Measurements from ENCODE around the gene SLC6A11. TPM values are rescaled to one million over a fixed set of nuclear protein-coding genes. Genes with fewer than 3 reads are reported as not detected.

The SLC6A11 gene
- total RNA-seq, 1 experiment from 2014 or later, result 1.5 TPM

- Histone ChIP-seq H2BK120ac (ENCODE audit: low read depth, low read length, poor library complexity, severe bottlenecking) (no peak overlapping the region), H3K23ac (ENCODE audit: insufficient read length, low read depth, low read length) (no peak overlapping the region), H4K91ac (ENCODE audit: insufficient read length, low read depth, low read length) (no peak overlapping the region), H3K4ac (ENCODE audit: low read depth, low read length) (no peak overlapping the region), H3K4me1 (ENCODE audit: insufficient read depth, low read length) (no peaks in the 10 kb centered on the region), H4K5ac (ENCODE audit: insufficient read length, low read depth, low read length) (no peak overlapping the region), H4K20me1 (ENCODE audit: control insufficient read depth, insufficient read depth, insufficient read length) (no peaks in the 10 kb centered on the region), H3K4me2 (ENCODE audit: insufficient read depth, insufficient read length, low read length) (no peak overlapping the region), H3K27ac (ENCODE audit: insufficient read length, low read depth, low read length) (no peak overlapping the region), H2AK5ac (ENCODE audit: insufficient read length, low read length) (no peak overlapping the region), H3K18ac (ENCODE audit: insufficient read length, low read depth, low read length) (no peak overlapping the region), H3K14ac (ENCODE audit: insufficient read depth, low read length) (no peak overlapping the region), H3K9me3 (ENCODE audit: control insufficient read depth, low read depth, low read length) (no peaks in the 10 kb centered on the region), H4K8ac (replicated peaks; ENCODE audit: insufficient read length, low read depth, low read length) (no peak overlapping the region), H2BK12ac (ENCODE audit: insufficient read length, low read depth, low read length) (no peak overlapping the region), H3K79me1 (ENCODE audit: insufficient read depth, low read depth, low read length, poor library complexity, severe bottlenecking) (no peaks in the 10 kb centered on the region), H3T11ph (ENCODE audit: low read length) (no peak overlapping the region), H3K23me2 (ENCODE audit: insufficient read length, low read depth, low read length, poor library complexity, severe bottlenecking) (no peaks in the 10 kb centered on the region), H3K9ac (ENCODE audit: extremely low read depth, insufficient read length, low read length) (no peak overlapping the region), H2BK20ac (ENCODE audit: low read depth, low read length, poor library complexity, severe bottlenecking) (no peak overlapping the region), H2BK15ac (ENCODE audit: low read depth, low read length) (no peak overlapping the region), H2AFZ (ENCODE audit: low read length) (no peak overlapping the region), H2BK5ac (ENCODE audit: insufficient read length, low read length) (no peak overlapping the region), H3K27me3 (ENCODE audit: insufficient read depth, low read length) (no peaks in the 10 kb centered on the region; the same call in 1 of the 2 replicates), H3K56ac (ENCODE audit: insufficient read length, low read depth, low read length) (no peak overlapping the region), H3K79me2 (ENCODE audit: insufficient read depth, low read length) (no peaks in the 10 kb centered on the region)
- peaks cover 41% of the 10 kb centered on the region for H3K27me3 Mint-ChIP-seq (ENCODE audit: low read depth)
- H3K4me3 Mint-ChIP-seq, result no peak overlapping the region
- WGBS (ENCODE audit: extremely low coverage, insufficient read length, low lambda C conversion rate), result no CpG with 5 or more reads among the region's 11 CpGs
- TF ChIP-seq, protein P1, sequence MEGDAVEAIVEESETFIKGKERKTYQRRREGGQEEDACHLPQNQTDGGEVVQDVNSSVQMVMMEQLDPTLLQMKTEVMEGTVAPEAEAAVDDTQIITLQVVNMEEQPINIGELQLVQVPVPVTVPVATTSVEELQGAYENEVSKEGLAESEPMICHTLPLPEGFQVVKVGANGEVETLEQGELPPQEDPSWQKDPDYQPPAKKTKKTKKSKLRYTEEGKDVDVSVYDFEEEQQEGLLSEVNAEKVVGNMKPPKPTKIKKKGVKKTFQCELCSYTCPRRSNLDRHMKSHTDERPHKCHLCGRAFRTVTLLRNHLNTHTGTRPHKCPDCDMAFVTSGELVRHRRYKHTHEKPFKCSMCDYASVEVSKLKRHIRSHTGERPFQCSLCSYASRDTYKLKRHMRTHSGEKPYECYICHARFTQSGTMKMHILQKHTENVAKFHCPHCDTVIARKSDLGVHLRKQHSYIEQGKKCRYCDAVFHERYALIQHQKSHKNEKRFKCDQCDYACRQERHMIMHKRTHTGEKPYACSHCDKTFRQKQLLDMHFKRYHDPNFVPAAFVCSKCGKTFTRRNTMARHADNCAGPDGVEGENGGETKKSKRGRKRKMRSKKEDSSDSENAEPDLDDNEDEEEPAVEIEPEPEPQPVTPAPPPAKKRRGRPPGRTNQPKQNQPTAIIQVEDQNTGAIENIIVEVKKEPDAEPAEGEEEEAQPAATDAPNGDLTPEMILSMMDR (conservative IDR thresholded peaks at IDR 0.05), result no peak
- no peak overlapping the region for H3K27ac Mint-ChIP-seq
- DNase-seq, result peak; percentile 4
- no peaks in the 10 kb centered on the region for H3K36me3 Mint-ChIP-seq (ENCODE audit: insufficient read depth in 1 of 3, low read depth in 3 of 3)
- H3K4me1 Mint-ChIP-seq, result 0 out of 4 replicates have a peak, but pooled peaks cover 0 to 3% of the 10 kb centered on the region in 2 experiments
- H3K9me3 Mint-ChIP-seq, result no peaks in the 10 kb centered on the region
Observed at GRCh38 chr3:10770547-10770946, 45.5 kb upstream of the SLC6A11 start.
